K562 (cell line): ENCODE measurements around the gene GLG1.
"Not testable (repeated sequence)": the region's sequence is repeated elsewhere in the genome, so short reads cannot be mapped to it uniquely, and the experiment has no call there.

Experiments used
- CEBPB ChIP-seq: fragments of 450-650 bp; IDR thresholded peaks from 2 replicates; pipeline ENCODE4 v1.6.1; 2016; ENCODE audit warnings: missing genetic modification characterization, missing compliant biosample characterization
- EP300 ChIP-seq: IDR thresholded peaks from 2 replicates; pipeline ENCODE4 v1.6.1; 2012; ENCODE audit warnings: low read length, improper control_type of control experiment
- POLR2A ChIP-seq: fragments of 450-650 bp; conservative IDR thresholded peaks from 2 replicates; pipeline ENCODE4 v1.6.1; 2016
- RFX5 ChIP-seq: IDR thresholded peaks from 2 replicates; pipeline ENCODE4 v1.6.1; 2011; ENCODE audit warnings: low read depth, mild to moderate bottlenecking, improper control_type of control experiment, low read length
- TGIF2 ChIP-seq: sonication (generic); formaldehyde crosslinking; IDR thresholded peaks from 2 replicates; pipeline ENCODE4 v1.8.1; 2022; ENCODE audit warnings: mild to moderate bottlenecking, missing genetic modification reagents, moderate library complexity
- ZNF232 ChIP-seq: sonication (generic); formaldehyde crosslinking; IDR thresholded peaks from 2 replicates; pipeline ENCODE4 v1.8.0; 2022; ENCODE audit warnings: mild to moderate bottlenecking, missing genetic modification reagents
- ZNF239 ChIP-seq: fragments of 250-450 bp; sonication (Bioruptor Pico); IDR thresholded peaks from 2 replicates; pipeline ENCODE4 v1.4.0; 2020; ENCODE audit warnings: mild to moderate bottlenecking
- TF ChIP-seq, protein P1 (sequence below): sonication (generic); formaldehyde crosslinking; IDR thresholded peaks from 2 replicates; pipeline ENCODE4 v1.8.0; 2022; ENCODE audit warnings: mild to moderate bottlenecking, missing genetic modification reagents
- TF ChIP-seq, protein P2 (sequence below), 2 experiments: IDR thresholded peaks; 2 replicates each; pipeline ENCODE4 v1.6.1; 2012; ENCODE audit warnings: improper control_type of control experiment in 2 of 2, low read depth in 2 of 2, low read length in 2 of 2, borderline replicate concordance in 1 of 2
- TF ChIP-seq, protein P3 (sequence below), 3 experiments: IDR thresholded peaks in 2 of 3; conservative IDR thresholded peaks in 1 of 3; 2 replicates each; pipeline ENCODE4 v1.5.1; 2011 to 2012; ENCODE audit warnings: low read length in 3 of 3, mild to moderate bottlenecking in 3 of 3, control low read depth in 2 of 3, improper control_type of control experiment in 1 of 3, inconsistent platforms in 1 of 3, low read depth in 1 of 3, mixed read lengths in 1 of 3, moderate library complexity in 1 of 3; ENCODE audit not compliant: insufficient read depth in 2 of 3

DNA sequence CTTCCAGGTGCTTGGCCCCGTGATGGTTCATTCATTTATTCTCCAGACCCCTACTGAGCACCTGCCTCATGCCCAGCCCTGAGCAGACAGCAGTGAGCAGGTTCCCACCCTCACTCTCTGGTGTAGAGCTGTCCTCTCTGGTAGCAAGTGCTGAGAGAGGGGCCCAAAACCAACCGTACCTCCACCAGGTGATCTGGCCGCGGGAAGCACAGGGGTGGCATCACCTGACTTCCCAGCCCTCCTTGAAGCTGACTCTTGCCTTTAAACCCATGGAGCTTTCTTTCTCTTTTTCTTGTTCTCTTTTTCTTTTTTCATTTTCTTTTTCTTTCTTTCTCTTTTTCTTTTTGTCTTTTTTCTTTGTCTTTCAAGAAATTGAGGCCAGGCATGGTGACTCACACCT lies 206.7 kb downstream of the GLG1 start:
- TF ChIP-seq ZNF232 (CRISPR knock-in tag); RFX5; POLR2A; TGIF2 (CRISPR knock-in tag); ZNF239 (CRISPR knock-in tag); EP300; CEBPB (tag): not testable (repeated sequence)
- TF ChIP-seq, protein P1, sequence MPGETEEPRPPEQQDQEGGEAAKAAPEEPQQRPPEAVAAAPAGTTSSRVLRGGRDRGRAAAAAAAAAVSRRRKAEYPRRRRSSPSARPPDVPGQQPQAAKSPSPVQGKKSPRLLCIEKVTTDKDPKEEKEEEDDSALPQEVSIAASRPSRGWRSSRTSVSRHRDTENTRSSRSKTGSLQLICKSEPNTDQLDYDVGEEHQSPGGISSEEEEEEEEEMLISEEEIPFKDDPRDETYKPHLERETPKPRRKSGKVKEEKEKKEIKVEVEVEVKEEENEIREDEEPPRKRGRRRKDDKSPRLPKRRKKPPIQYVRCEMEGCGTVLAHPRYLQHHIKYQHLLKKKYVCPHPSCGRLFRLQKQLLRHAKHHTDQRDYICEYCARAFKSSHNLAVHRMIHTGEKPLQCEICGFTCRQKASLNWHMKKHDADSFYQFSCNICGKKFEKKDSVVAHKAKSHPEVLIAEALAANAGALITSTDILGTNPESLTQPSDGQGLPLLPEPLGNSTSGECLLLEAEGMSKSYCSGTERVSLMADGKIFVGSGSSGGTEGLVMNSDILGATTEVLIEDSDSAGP = not testable (repeated sequence)
- TF ChIP-seq, protein P2, sequence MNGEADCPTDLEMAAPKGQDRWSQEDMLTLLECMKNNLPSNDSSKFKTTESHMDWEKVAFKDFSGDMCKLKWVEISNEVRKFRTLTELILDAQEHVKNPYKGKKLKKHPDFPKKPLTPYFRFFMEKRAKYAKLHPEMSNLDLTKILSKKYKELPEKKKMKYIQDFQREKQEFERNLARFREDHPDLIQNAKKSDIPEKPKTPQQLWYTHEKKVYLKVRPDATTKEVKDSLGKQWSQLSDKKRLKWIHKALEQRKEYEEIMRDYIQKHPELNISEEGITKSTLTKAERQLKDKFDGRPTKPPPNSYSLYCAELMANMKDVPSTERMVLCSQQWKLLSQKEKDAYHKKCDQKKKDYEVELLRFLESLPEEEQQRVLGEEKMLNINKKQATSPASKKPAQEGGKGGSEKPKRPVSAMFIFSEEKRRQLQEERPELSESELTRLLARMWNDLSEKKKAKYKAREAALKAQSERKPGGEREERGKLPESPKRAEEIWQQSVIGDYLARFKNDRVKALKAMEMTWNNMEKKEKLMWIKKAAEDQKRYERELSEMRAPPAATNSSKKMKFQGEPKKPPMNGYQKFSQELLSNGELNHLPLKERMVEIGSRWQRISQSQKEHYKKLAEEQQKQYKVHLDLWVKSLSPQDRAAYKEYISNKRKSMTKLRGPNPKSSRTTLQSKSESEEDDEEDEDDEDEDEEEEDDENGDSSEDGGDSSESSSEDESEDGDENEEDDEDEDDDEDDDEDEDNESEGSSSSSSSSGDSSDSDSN (IDR thresholded peaks at IDR 0.05; ENCODE audit: borderline replicate concordance in 1 of 2, low read depth in 2 of 2, low read length in 2 of 2) = not testable (repeated sequence)
- TF ChIP-seq, protein P3, sequence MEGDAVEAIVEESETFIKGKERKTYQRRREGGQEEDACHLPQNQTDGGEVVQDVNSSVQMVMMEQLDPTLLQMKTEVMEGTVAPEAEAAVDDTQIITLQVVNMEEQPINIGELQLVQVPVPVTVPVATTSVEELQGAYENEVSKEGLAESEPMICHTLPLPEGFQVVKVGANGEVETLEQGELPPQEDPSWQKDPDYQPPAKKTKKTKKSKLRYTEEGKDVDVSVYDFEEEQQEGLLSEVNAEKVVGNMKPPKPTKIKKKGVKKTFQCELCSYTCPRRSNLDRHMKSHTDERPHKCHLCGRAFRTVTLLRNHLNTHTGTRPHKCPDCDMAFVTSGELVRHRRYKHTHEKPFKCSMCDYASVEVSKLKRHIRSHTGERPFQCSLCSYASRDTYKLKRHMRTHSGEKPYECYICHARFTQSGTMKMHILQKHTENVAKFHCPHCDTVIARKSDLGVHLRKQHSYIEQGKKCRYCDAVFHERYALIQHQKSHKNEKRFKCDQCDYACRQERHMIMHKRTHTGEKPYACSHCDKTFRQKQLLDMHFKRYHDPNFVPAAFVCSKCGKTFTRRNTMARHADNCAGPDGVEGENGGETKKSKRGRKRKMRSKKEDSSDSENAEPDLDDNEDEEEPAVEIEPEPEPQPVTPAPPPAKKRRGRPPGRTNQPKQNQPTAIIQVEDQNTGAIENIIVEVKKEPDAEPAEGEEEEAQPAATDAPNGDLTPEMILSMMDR (IDR thresholded peaks at IDR 0.05 in 2 of 3, conservative IDR thresholded peaks at IDR 0.05 in 1 of 3; ENCODE audit: insufficient read depth in 2 of 3, low read depth in 1 of 3, low read length in 3 of 3) = not testable (repeated sequence)
